SK-N-SH (cell line): ENCODE measurements around the gene TMEM176B.

Source experiments
- CTCF ChIP-seq: fragments of 200-600 bp; sonication (generic); IDR thresholded peaks from 2 replicates; pipeline ENCODE4 v1.6.1; 2017; ENCODE audit warnings: antibody characterized with exemption, mild to moderate bottlenecking, moderate library complexity
- MXI1 ChIP-seq: IDR thresholded peaks from 2 replicates; pipeline ENCODE4 v1.6.1; 2012; ENCODE audit warnings: mild to moderate bottlenecking, low read depth, low read length, improper control_type of control experiment
- PBX3 ChIP-seq: IDR thresholded peaks from 2 replicates; pipeline ENCODE4; 2012
- RAD21 ChIP-seq: IDR thresholded peaks from 2 replicates; pipeline ENCODE4 v1.6.1; 2012; ENCODE audit warnings: mild to moderate bottlenecking, low read length
- RXRA ChIP-seq: IDR thresholded peaks from 2 replicates; pipeline ENCODE4 v1.4.0; 2012; ENCODE audit warnings: low read depth, mild to moderate bottlenecking, borderline replicate concordance
- USF2 ChIP-seq: fragments of 150-350 bp; IDR thresholded peaks from 2 replicates; pipeline ENCODE4 v1.6.1; 2017; ENCODE audit warnings: antibody characterized with exemption, low read length, low read depth, borderline replicate concordance

- no peak for TF ChIP-seq USF2
- no peak for TF ChIP-seq CTCF
- TF ChIP-seq PBX3 = no peak
- no peak for TF ChIP-seq RAD21
- TF ChIP-seq MXI1 = no peak
- TF ChIP-seq RXRA = no peak
Measured at GRCh38 chr7:150835702-150836280, 35.6 kb upstream of the TMEM176B start.
